Measurements from ENCODE around the gene INSYN2A.

- TF ChIP-seq, protein P1, sequence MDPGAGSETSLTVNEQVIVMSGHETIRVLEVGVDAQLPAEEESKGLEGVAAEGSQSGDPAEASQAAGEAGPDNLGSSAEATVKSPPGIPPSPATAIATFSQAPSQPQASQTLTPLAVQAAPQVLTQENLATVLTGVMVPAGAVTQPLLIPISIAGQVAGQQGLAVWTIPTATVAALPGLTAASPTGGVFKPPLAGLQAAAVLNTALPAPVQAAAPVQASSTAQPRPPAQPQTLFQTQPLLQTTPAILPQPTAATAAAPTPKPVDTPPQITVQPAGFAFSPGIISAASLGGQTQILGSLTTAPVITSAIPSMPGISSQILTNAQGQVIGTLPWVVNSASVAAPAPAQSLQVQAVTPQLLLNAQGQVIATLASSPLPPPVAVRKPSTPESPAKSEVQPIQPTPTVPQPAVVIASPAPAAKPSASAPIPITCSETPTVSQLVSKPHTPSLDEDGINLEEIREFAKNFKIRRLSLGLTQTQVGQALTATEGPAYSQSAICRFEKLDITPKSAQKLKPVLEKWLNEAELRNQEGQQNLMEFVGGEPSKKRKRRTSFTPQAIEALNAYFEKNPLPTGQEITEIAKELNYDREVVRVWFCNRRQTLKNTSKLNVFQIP (CRISPR knock-in tag; IDR thresholded peaks at IDR 0.05; ENCODE audit: borderline replicate concordance, low read depth): no peak
- no peak for TF ChIP-seq ISL1 (CRISPR knock-in tag; IDR thresholded peaks at IDR 0.05)
- no peak for TF ChIP-seq PPARA (CRISPR knock-in tag; IDR thresholded peaks at IDR 0.05; ENCODE audit: borderline replicate concordance)
- no peak for TF ChIP-seq RARB (CRISPR knock-in tag; IDR thresholded peaks at IDR 0.05)
- TF ChIP-seq, protein P2, sequence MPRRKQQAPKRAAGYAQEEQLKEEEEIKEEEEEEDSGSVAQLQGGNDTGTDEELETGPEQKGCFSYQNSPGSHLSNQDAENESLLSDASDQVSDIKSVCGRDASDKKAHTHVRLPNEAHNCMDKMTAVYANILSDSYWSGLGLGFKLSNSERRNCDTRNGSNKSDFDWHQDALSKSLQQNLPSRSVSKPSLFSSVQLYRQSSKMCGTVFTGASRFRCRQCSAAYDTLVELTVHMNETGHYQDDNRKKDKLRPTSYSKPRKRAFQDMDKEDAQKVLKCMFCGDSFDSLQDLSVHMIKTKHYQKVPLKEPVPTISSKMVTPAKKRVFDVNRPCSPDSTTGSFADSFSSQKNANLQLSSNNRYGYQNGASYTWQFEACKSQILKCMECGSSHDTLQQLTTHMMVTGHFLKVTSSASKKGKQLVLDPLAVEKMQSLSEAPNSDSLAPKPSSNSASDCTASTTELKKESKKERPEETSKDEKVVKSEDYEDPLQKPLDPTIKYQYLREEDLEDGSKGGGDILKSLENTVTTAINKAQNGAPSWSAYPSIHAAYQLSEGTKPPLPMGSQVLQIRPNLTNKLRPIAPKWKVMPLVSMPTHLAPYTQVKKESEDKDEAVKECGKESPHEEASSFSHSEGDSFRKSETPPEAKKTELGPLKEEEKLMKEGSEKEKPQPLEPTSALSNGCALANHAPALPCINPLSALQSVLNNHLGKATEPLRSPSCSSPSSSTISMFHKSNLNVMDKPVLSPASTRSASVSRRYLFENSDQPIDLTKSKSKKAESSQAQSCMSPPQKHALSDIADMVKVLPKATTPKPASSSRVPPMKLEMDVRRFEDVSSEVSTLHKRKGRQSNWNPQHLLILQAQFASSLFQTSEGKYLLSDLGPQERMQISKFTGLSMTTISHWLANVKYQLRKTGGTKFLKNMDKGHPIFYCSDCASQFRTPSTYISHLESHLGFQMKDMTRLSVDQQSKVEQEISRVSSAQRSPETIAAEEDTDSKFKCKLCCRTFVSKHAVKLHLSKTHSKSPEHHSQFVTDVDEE (CRISPR knock-in tag; IDR thresholded peaks at IDR 0.05): no peak
- TF ChIP-seq ZFP30 (CRISPR knock-in tag; IDR thresholded peaks at IDR 0.05): no peak
- TF ChIP-seq GLIS3 (CRISPR knock-in tag; IDR thresholded peaks at IDR 0.05): no peak
- TF ChIP-seq ARNTL (CRISPR knock-in tag; IDR thresholded peaks at IDR 0.05; ENCODE audit: borderline replicate concordance, low read depth): no peak
Measured at GRCh38 chr10:127216786-127217185, 20.4 kb upstream of the INSYN2A start.
